NCI-H2107 treated with DMSO at 0.1 percent for 48 hours (cell line): Measurements from ENCODE around the gene GAS7.
"Not testable (repeated sequence)": the region's sequence is repeated elsewhere in the genome, so short reads cannot be mapped to it uniquely, and the experiment has no call there.

ENCODE experiments used
- DNase-seq: peaks from one replicate; lab custom pipeline; 2025; ENCODE audit not compliant: unreplicated experiment; lab: John Stamatoyannopoulos, UW

Gene GAS7

DNA sequence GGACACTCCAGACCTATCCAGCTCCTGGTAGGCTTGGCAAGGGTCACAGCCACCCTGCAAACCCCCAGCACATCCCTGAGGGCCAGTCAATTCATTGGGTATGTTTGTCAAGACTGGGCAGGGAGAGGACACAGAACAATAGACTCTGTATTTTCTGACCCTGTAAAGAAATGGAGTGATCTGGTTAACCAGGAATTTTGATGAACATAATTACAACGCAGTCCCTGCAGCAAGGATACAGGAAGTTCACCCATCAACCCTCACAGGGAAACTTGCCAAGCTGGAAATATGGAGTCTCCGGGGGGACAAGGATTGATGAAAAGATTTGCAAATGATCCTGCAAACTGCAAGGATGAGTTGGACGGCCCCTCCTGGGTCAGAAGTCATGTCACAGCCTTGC is 167.3 kb downstream of the GAS7 start:
- no peak for DNase-seq

DNA sequence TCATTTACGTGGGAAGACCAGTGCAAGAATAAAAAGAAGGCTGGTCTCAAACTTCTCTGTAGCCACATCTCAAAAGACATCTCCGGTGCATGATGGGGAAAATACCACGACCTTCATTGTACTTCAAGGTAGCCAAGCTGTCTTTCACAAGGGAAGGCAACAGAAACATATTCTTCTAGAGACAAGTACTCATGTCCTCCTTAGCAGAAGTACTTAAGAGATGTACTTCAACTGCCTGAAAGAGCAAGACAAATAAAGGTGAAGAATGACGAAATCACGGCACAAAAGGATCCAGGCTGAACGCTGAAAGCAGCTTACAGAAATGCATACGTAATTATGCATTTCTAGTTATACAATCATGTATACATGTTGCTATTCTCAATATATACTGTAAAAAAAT is 169.3 kb downstream of the GAS7 start:
- no peak for DNase-seq

DNA sequence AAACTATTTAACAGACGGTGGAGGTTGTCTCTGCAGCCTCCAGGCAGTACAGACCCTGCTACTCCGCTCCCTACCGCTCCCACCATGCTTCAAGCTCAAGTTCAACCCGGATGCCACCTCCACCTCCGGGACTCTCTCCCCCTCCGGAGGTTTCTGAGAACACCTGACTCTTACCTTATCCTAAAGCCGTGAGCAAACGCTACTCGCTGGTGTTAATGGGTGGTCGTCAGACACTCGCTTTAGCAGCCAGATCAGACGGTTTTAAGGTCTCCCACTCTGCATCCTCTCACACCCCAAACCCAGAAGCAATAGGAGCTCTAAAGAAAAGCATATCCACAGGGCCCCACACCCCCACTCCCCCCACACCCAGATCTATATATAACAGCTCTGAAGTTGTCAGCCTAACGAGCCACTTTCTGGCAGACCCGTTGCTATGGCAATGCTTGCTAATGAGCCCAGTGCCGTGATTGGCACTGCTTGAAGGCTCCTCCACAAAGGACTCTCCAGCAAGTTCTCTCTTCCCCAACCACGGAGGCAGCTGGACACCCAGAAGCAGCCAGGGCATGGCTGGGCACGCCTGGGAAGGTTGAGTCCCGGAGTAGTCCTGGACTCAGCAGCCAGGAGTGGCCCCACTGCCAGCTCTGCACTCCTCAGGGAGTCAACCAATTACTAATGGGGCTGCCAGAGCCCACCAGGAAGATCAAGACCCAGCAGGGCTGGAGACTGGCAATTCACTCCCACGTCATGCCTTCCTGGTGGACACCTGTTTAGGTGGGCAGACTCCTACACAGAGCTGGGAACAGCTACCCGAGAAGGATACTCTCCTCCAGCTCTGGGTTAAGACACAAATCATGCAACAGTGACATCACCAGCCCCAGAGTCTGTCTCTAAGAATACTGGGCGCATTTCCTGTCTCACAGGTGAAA is 172.2 kb downstream of the GAS7 start:
- no peak for DNase-seq

DNA sequence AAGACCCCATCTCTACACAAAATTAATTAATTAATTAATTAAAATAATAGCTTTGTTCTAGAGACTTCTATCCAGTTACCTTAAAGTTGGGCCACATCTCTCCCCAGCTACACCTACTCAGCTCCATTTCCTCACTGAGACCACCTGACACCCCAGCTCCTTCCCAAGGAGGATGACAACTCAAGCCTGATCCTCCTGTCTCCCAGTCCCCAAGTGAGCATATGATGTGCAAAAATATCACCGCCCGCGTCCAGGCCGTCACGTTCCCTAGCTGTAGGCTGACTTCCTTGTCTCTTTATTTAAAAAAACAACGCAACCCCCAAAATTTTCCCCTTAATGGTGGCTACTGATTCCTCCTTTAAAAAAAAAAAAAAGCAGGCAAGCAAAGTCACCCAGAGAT is 173.2 kb downstream of the GAS7 start:
- DNase-seq: no peak

DNA sequence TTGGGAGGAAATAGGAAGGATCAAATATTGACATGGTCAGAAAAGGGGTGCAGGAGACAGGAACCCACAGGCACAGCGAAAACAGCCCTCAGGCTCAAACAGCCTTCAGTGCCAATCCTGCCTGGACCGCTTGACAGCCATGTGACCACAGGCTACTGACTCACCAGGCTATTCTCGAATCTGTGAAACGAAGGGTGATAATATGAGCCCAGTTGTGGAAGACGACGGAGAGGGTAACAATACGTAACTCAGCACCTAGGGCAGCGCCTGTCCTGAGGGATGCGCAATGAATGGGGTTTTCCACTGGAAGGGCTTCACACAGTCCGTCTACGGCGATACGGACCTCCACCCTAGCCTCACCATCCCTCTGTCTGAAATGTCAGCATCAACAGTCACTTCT is 176.0 kb downstream of the GAS7 start:
- no peak for DNase-seq

DNA sequence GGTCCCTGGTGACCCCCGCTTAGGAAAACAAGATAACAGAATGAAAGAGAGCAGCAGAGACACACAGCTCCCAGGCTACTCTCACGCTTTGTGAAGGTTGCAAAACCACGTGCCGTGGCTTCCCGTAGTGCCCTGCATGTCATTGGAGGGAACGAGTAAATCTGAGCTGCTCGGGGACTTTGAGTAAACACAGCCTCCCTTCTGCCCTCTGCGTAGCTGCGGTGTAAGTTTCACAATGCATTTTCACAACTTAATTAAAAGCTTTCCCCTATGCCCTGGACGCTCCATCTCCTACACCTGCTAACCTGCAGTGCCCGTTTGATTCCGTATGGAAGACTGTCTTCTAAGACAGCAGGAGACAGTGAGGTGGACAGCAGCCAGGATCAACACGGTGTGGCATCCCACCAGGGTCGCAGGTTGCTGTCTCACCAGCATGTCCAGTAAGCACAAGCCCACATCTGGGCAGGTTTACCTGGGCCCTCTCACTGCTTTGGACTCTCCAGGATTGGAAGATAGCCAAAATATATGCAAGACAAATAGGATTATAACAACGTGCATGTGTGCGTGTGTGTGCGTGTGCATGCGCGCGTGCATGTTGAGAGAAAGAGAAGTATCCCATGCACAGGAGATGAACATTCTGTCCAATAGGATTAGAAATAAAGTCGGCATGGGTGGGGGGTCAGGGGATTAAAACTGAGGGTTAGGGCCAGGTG is 177.0 kb downstream of the GAS7 start:
- DNase-seq: no peak

DNA sequence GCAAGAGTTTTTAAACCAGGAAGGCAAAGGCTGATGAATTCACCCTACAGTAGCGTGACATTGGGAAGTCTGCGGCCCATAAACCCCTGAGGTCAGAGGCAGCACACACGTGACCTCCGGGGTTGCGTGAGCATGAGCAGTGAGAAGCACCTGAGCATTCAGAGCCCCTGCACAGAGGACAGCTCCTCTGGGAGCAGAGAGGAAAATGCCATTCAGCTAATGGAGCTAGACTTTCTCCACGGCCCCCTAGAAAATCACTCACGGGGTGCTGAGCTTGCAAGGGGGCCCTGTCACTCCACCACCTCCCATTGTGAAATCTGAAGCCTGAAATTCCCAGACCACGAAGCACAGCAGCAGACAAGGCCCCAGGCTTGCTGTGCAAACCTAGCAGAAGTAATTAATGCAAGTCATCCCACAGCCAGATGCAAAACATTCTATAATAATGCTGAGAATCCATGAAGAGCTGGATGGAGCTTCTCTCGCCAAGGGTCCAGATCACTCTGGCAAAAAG is 178.4 kb downstream of the GAS7 start:
- no peak for DNase-seq

DNA sequence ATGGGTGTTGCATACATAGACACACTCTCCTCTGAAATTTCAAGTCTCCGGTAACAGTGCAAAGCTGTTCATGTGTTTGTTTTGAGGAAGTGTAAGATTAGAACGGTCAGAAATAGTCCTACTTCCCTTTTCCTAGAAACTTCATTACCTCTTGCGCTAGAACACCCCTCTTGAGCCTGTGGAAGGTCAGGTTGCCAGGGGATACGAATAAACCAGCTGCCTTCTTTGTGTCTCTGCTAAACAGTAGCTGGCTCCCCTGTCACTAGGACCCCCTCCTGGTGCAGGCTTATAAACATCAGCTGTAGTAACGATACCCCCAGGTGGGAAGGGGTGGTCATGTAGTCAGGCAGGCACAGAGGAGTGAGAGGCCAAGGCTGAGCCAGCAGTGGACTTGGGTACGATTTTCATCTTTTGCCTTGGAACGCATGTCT is 179.9 kb downstream of the GAS7 start:
- DNase-seq: no peak

DNA sequence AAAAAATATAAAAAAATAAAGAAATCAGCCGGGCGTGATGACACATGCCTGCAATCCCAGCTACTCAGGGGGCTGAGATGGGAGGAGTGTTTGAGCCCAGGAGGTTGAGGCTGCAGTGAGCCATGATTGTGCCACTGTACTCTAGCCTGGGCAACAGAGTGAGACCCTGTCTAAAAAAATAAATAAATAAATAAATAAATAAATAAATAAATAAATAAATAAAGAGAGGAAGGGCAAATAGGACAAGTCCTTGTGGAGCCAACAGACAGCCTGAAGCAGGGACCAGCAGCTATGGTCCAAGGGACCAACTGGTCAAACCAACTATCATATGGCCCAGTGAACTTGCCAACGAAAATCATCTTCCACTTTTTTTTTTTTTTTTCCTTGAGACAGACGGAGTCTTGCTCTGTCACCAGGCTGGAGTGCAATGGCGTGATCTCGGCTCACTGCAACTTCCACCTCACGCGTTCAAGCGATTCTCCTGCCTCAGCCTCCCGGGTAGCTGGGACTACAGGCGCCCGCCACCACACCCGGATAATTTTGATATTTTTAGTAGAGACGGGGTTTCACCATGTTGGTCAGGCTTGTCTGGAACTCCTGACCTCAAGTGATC is 181.3 kb downstream of the GAS7 start:
- DNase-seq: not testable (repeated sequence)

DNA sequence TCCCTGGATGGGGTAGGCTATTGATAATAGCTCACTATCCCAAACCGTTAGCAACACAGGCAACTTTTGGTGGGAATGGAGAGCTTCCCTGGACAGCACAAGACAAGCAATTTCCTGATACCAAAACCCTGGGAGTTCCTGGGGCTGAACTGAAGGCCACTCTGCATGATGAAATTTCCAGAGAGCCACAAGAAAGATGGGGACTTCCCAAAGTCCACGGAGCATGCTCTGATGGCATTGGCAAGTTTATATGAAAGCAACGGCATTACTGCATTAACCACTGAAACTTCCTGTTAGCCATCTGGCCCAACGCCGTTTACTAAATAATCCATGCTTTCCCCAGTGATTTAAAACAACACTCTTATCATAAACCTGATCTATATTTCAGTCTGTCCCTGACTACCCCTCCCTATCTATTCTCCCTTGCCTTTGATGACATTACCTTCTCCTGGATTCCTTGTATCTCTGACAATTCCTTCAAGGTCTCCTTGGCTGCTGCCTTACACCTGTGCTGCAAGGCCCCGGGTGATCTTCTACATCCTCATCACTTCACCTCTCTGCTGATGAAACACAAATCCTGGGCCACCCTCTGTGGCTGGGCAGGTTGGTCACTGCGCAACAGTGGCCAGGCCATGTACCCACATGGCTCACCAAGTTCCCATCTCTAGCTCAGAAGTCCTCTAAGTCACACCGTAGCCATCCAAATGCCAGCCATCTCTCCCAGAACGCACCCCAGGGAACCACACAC is 184.9 kb downstream of the GAS7 start:
- DNase-seq: no peak

DNA sequence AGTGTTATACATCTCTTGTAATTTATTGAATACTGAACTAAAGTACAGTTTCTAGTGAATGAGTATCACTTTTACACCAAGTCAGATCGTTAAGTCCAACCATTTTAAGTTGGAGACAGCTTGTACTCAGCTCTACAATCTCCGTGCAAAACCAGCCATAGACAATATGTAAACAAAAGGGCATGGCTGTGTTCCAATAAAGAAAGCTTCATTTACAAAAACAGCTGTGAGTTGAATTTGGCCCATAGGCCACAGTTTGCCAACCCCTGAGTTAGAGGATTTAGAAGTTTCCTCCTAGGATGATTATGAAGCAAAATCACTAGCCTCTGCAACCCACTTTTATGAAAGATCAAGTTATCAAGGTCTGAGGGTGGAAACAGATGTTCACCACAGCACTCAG is 187.7 kb downstream of the GAS7 start:
- DNase-seq: no peak

DNA sequence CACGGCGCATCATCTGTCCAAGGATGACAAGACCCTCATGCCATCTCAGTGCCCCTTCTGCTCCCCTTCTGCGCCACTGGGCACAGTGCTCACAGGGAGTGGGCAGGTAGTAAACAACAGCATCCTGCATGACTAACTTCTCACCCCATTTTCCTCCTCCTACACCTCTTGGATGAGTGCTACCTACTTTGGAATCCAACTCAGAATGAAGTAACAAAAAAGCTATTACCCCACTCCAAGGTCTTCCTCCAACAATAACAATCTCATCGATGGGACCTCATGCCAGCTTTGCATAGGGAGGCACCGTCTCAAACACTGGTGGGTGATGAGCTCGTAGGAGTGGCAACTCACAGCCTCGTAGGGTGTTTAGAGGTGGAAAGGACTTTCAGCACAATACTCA is 194.7 kb downstream of the GAS7 start:
- no peak for DNase-seq

DNA sequence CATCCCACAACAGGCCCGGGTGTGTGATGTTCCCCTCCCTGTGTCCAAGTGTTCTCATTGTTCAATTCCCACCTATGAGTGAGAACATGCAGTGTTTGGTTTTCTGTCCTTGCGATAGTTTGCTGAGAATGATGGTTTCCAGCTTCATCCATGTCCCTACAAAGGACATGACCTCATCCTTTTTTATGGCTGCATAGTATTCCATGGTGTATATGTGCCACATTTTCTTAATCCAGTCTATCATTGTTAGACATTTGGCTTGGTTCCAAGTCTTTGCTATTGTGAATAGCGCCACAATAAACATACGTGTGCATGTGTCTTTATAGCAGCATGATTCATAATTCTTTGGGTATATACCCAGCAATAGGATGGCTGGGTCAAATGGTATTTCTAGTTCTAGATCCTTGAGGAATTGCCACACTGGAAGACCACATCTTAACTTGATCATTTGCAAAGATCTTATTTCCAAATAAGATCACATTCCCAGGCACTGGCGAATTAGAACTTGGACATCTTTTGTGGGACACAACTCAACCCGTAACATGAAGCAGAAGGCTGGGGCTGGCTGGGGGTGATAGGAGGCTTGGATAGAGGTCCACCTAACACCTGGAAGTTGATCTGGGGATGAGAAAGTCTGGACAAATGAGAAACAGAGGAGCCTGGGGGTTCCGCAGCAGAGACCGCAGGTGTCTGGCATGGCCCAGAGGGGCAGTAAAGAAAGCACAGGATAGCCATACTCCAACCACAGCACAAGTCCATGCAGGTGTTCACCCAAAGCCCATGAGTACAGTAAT is 195.6 kb downstream of the GAS7 start:
- DNase-seq: not testable (repeated sequence)

DNA sequence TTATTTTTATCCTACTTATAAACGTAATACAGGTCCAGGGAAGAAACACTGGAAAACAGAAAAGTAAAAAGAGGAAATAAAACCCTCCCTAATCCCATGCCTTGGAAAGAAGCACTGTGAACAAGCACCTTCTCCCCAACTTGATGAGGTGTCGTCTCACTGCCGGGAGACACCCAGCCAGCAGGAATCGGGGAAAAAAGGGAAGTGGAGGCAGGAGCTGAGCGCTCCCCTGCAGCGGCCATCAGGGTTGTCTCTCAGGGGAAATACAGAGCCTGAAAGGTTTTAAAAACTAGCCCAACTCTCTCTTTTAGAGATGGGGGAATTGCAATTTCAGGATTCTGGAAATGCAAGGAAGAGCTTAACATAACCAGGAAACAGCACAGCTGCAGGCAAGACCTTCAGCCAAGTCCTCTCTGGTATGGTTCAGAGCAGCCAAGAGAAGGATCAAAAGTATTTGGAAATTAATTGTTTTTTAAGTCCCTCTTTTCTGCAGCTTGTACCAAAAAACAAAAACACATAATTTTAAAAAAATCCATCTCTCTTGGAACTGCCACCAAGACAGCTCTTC is 197.0 kb downstream of the GAS7 start:
- DNase-seq: no peak

DNA sequence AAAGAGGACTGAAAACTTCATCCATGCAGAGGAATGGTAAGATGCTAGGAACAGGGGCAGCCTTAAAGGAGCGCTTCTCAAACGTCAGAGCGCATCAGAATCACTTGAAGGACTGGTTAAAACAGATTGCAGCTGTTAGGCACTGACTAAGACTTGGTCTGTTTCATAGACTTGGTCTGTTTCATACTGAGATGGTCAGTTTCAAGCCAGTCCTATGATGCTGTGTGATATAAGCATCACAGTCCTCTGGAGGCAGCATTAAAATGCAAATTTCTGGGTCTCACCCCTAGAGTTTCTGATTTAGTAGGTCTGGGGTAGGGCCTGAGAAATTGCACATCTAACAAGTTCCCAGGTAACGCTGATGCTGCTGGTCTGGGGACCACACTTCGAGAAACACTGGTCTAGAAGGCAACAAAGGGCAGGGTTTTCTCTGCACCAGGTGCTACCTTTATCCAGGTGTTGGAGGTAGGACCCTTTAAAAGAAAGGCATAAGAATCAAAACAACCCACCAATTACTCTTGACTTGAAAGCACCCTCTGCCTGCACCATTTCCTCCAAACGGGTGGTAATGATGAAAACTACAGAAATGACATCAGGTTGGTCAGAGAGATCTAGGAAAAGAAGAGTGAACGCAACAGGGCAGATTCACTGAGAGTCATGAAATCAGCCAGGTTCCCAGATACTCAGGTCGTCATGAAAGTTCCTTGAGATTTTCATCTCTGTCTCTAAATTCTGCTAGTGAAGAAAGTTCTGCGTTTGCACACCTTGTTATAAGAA is 198.3 kb downstream of the GAS7 start:
- DNase-seq: no peak

DNA sequence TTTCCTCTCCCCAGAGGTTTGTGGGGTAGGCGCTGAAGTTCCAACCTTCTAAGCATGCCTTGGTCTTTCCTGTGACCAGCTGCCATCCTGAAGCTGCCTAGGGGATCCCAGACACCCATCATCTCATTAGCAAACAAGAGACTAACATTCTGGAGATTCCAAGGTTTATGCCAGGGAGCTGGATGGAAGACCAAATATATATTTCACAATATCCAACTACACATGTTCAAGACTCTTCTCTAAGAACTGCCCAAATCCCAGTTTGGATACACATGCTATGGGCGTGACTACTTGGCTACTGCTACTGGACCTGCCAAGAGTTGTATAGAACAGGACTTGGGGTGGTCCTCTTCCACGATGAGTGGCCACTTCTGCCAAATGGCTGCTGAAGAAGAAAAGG is 200.3 kb downstream of the GAS7 start:
- DNase-seq: no peak

DNA sequence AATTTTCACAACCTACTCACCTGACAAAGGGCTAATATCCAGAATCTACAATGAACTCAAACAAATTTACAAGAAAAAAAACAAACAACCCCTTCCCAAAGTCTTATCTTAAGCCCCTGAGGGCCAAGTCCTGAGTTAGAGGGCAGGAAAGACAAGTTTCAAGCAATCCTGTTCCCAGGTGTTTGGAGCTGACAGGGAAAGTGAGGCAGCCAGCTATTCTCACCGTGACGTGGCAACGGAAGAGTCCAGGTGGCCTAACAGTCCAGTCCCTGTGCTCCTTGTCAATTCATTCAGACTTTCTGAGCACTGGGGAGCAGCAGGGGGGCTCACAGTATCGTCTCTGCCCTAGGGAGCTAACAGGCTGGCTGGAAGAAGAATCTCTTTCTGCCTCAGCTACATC is 203.6 kb downstream of the GAS7 start:
- no peak for DNase-seq

DNA sequence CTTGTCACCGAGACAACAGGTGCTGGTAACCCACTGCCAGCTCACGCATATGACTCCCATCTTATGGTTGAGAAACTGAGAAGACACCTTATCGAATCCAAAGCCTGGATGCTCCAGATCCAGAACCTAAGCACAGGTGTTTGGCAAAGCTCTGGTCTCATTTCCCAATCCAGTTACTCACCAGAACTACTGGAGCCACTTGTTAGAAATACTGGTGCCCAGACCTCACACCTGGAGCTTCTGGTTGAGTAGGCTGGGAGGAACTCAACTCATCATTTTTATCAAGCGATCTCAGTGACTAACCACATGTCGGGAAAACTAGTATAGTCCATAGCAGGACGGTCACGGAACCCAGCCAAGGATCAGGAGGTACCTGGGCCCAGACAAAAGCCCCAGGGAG is 206.6 kb downstream of the GAS7 start:
- DNase-seq: no peak

DNA sequence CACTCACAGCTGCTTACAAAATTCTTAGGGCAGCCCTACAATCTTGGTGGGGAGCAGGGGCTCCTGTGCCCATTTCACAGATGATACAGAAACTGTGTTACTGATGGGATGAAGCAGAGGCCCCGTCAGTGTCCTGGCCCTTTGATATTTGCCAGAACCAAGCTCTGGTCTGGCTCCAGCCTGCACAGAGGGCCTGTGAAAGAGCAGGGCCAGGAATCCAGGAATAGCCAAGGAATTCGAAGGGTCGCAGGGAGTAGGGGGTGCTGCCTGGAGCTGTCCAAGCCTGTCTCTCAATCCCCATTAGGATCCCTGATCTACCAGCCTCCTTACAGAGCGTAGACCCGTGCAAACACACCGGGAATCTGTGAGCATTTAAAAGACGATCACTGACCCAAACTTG is 207.1 kb downstream of the GAS7 start:
- no peak for DNase-seq
